ENCODE data around the gene ACAP1.

Gene ACAP1

GRCh38 chr17:7311110-7311705, 25.1 kb upstream of the ACAP1 start:
- DNase-seq, result peak in 1 of 3 experiments; percentile 7

DNA sequence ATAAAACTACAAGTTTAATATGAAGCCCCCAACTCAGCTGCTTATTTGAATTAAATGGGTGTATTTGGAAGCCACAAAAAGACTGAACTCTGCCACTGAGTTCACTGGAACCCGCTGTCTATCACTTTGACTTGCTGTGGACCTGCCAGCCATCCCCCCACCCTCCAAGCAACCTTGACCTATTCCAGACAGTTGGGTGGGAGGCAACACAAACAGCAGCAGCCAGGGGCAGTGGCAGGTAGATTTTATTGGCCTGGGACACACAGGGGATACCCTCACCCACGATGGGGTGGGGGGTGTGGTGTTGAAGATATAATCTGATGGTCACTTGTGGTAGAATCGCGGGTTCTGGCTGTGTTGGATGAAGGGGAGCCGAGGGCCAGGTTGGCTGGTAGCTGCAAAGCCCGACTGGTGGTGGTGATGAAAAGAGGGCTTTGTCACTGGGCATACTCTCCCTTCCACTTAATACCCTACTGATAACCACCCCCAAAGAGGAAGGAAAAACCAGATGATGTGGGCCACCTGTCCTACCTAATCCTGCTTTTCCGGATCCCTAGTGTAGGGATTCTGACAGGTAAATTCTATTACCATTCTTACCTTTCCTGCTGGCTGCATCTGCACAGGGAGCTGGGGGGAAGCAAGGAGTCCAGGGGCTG, 23.8 kb upstream of the ACAP1 start:
- no peak for DNase-seq

DNA sequence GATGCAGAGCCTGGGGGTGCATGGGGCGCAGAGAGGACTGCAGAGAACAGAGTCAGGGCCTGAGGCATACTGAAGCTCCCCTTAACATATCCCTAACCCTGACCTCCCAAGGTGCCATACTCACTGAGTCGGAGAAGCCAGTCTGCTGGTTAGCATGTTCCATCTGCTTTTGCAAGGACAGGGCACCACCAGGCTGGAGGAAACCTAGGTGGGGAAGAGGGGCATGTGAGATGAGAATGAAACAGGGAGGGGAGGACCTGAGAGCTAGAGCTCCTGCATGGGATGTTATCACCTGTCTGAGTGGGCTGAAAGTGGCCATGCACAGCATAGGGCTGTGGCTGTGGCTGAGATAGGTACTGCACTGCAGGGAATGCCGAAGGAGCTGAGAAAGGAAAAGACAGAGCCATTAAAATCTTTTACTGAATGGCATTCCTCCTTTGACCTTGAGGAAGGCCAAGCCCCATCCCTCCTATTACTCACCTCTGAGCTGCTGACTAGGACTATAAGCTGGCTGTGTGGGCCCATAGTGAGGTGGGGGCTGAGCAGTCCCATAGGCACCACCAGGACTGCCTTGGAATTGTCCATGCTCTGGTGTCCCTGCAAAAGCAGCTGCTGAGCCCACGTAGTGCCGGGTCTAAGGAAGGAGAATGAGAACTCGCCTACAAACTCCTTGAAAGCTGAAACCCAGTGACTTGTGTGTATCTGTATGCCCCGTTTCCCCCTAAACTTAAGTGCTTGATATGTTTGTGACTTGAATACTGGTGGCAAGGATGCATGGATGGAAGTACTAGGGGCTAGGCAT, 23.0 kb upstream of the ACAP1 start:
- DNase-seq, result no peak

- DNase-seq, result no peak
These were observed 22.2 kb upstream of the ACAP1 start for GRCh38 chr17:7313890-7314718.

DNA sequence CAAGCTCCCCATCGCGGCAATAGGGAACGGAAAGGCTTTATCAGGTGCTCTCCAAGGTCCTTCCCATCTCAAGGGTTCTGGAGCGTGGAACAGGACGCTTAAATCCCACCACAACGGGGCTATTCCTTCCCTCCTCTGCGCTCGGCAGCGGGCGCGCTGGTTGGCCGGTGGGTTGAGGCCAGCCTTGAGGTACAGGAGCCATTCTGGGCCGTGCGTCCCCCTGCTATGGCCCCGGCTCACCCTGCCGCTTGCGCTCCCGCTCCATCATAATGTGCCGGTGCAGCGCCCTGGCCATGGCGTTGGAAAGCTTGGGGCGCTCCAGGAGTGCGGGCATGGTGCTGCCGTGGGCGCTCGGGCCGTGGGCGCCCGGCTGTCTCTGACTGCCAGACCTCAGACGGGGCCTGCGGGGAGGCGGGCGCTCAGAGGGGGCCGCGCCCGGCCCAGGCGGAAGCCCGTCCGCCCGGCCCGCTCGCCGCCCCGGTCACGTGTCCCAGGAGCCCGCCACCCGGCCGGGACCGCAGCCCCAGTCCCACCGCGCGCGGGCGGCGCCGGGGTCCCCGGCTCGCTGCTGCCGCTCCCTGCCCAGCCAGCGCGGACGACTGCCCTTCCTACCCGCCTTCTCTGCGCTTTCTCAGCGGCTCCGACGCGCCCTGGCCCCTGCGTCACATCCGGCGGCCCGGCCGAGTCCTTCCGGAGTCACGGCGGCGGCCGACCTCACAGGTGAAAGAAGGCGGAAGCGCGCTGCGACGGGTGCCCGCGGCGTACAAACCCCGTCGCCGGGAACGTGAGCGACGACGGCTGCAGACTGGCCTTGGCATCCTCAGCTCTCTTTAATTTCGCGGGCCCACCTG, 21.4 kb upstream of the ACAP1 start, which contains the start of gene GPS2:
Gene GPS2, minus strand, starts transcription at position 642 of the 851 bp plus-strand sequence. Its CDS starts 308 bp downstream, at position 334.
- DNase-seq, result peak; percentile 71 to 87 (median 82)

DNA sequence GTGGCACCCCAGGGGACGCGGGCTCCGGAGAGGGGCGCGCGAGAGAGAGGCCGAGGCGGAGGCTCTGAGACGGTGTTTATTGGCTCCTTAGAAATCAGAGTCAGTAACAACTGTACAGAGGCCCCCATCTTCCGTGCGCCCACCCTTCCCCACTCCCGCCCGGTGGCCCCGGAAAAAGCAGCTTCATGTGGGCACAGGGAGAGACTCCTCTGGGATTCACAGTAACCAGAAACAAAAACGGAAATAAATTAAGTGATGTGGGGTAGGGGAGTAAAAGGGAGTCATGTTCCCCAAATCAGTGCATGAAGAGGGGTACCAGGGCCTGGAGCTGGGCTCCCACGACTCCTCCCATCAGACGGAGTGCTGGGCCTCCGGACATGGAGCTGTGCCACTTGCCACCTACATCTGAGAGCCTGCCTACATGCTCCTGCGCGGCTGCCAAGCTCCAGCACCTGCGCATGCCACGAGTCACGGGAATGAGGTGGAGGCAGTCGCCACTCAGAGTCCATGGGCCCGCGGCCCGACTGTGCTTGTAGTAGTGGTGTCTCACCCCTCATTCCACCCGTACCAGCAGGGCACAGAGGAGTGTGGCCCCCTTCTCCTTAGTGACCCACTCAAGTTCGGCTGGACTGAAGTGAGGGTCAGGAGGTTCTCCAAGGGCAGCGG, 20.6 kb upstream of the ACAP1 start:
- peak in 1 of 3 experiments; percentile 13 for DNase-seq

GRCh38 chr17:7317161-7317803, 19.0 kb upstream of the ACAP1 start:
- no peak for DNase-seq

- DNase-seq, result no peak
These were observed 18.0 kb upstream of the ACAP1 start for GRCh38 chr17:7318121-7318860.

GRCh38 chr17:7321466-7321865, 14.9 kb upstream of the ACAP1 start:
- DNase-seq, result no peak

GRCh38 chr17:7322520-7323194, 13.7 kb upstream of the ACAP1 start:
- no peak for DNase-seq

DNA sequence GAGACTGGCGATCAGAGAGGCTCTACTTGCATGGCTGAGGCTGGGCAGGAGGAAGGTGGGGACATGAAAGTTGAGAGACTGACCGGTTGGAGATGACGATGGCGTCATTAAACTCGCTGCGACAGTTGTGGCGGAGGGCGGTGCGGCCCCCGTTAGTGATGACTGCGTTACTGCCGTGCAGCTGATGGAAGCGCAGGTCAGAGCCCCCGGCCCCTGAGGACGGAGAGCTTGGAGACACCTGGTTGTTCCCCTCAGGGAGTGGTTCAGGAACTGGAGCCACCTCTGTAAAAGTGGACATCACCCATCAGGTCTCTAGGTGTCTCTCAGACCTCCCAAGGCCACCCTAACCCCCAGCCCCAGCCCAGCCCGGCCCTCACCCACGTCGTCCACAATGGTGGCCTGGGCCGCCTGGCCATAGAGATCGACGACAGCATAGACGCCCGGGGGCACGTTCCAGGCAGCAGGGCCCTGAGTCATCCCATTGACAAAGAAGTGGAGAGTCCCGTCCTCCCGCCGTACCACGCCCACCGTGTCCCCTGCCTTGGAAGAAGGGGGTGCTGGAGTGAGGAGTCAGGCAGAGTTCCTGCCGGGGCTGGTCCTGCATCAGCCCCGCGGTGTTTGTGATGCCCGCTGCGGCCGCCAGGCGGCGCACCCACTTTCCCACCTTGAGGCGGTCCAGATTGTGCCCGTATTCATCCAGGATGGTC, 12.4 kb upstream of the ACAP1 start:
- DNase-seq, result no peak

DNA sequence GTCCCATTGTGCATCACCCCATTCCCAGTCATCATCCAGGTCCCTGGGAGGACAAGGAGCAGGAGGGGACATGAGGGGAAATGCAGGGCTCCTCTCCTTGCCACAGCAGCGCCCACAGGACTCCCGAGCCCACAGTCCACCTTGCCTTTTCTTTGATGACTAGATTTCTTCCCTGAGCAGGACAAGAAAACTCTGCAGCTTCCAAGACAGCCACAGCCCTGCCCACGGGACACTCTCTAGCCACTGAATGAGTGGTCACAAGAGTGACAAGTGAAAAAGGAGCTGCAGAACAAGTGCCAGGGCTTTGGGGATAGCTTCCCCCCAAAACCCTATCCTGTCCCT, 11.9 kb upstream of the ACAP1 start:
- DNase-seq, result no peak

- DNase-seq, result no peak
These were observed 11.2 kb upstream of the ACAP1 start for GRCh38 chr17:7325031-7325528.

DNA sequence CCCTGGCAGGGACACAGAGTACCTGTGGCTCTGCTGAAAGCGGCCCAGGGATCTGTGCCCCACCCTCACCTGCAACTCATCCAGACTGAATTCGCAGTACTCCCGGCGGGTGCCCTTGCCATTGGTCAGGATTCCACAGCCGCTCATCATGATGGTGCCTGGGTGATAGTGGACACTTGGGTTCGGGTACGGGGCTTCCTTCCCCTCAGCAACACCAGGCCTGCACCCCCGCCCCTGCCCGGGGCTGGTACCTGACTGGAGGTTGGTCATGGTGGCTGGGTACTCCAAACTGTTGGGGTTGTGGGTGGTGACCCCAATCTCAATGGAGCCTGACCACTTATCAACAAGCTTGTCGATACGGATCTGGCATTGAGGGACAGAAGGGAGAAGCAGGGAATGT, 10.1 kb upstream of the ACAP1 start:
- DNase-seq, result no peak

GRCh38 chr17:7327056-7327455, 9.3 kb upstream of the ACAP1 start:
- DNase-seq, result no peak

DNA sequence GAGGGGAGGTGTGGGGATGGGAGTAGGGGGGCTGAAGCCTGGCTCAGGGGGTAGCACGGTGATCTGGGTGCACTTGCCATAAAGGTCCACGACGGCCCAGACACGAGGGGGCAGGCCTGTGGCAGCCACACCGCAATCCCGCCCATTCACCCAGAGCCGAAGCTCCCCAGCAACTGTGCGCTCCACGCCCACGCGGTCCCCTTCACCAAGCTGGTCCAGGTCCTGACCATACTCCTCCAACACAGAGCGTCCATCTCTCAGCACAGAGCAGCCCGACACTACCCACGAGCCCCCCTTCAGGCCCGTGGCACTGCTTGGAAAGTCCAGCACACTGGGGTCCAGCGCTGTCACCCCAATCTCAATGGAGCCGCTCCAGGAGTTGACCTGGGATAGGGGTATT, 8.8 kb upstream of the ACAP1 start:
- no peak for DNase-seq

DNA sequence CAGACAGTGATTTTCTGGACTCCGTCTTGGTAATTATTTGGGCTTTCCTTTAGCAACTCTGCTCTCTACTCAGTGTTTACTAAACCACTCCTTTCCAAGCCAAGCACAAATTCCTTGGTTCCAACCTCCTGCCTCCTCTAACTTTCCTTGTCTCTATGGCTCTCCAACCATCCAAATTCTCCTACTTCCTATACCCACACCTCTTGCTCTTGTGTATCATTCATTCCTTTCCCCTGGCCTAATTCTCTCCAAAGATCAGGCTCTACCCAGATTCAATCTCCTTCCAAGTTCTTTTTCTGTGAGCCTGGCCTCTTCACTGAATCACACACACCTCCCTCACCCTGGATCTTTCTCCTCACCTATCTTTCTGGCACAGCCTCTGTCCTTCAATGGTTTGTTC, 8.3 kb upstream of the ACAP1 start:
- DNase-seq, result no peak

DNA sequence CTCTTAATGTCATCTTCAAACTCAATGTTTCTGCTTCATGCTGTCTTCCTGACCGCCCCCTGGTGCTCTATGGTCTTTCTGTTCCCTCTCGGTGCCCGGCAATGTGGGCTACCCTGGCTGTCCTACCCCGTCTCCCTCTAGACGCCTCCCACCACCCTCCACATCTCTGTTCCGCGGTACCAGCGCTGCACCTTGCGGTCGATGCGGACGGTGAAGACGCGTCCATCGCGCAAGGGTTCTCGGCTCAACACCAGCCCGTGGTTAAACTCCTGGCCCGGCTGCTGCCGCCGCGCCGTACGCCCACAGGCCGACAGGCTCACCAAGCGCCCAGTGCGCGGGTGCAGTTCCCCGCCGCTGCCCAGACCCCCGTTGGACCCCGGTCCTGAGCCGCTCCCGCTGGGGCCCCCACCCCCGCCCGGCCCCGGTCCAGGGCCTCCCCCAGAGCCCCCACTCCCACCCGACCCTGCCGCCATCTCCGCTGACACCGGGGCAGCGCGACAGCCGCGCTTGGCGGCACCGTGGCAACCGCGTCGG, 7.4 kb upstream of the ACAP1 start, which contains the start of gene NEURL4:
Gene NEURL4, minus strand, starts transcription at position 496 of the 534 bp plus-strand sequence. Its CDS starts 23 bp downstream, at position 473.
- DNase-seq, result peak in 1 of 3 experiments; percentile 50
